ENCODE results near the gene ZNF135.
A peak's percentile ranks its signal among the peaks of the same experiment; 100 is the strongest.

The ZNF135 gene

GRCh38 chr19:58095328-58095727, 36.2 kb downstream of the ZNF135 start:
- no peak for DNase-seq

GRCh38 chr19:58096884-58097283, 37.8 kb downstream of the ZNF135 start:
- DNase-seq: no peak

GRCh38 chr19:58097349-58097748, 38.3 kb downstream of the ZNF135 start:
- no peak for DNase-seq

- peak; percentile 100 for DNase-seq
Observed at GRCh38 chr19:58097781-58098681, 38.9 kb downstream of the ZNF135 start, which contains the start of gene ZSCAN18. Gene ZSCAN18, minus strand, starts transcription at chr19:58098231. Its CDS starts 7,964 bp downstream, at chr19:58090267.

- DNase-seq: no peak
Observed at GRCh38 chr19:58098682-58098998, 39.6 kb downstream of the ZNF135 start.

GRCh38 chr19:58107778-58108545, 48.9 kb downstream of the ZNF135 start:
- DNase-seq: no peak

- no peak for DNase-seq
Observed at GRCh38 chr19:58108546-58108817, 49.4 kb downstream of the ZNF135 start.

GRCh38 chr19:58117841-58118575, 58.9 kb downstream of the ZNF135 start:
- DNase-seq: no peak

- no peak for DNase-seq
Observed at GRCh38 chr19:58118979-58119733, 60.1 kb downstream of the ZNF135 start.
